ENCODE results near the gene SPIRE1. TPM values are rescaled to one million over a fixed set of nuclear protein-coding genes. Genes with fewer than 3 reads are reported as not detected.
"Not testable (repeated sequence)": the region's sequence is repeated elsewhere in the genome, so short reads cannot be mapped to it uniquely, and the experiment has no call there.

SPIRE1 gene
- total RNA-seq, 1 donor from 2014 or later, result 47.0 TPM

- DNase-seq (ENCODE audit: extremely low spot score, unreplicated experiment), result no peak
- no peak for TF ChIP-seq CTCF (IDR thresholded peaks at IDR 0.05)
- H3K4me3 Mint-ChIP-seq (ENCODE audit: unreplicated experiment), result no peak overlapping the region
- H3K36me3 Mint-ChIP-seq (ENCODE audit: unreplicated experiment), result peaks cover 3% of the 10 kb centered on the region
- peaks cover 45% of the 10 kb centered on the region for H3K4me1 Mint-ChIP-seq (ENCODE audit: unreplicated experiment)
- no peaks in the 10 kb centered on the region for H3K9me3 Mint-ChIP-seq (ENCODE audit: unreplicated experiment)
- no peak overlapping the region for H3K27ac Mint-ChIP-seq (ENCODE audit: unreplicated experiment)
- no peaks in the 10 kb centered on the region for H3K27me3 Mint-ChIP-seq (ENCODE audit: unreplicated experiment)
These were observed 10.1 kb downstream of the SPIRE1 start for GRCh38 chr18:12647773-12648172.

- no peak for TF ChIP-seq CTCF (IDR thresholded peaks at IDR 0.05)
- Mint-ChIP-seq H3K36me3 (ENCODE audit: unreplicated experiment) (peaks cover 3% of the 10 kb centered on the region), H3K4me1 (ENCODE audit: unreplicated experiment) (peaks cover 38% of the 10 kb centered on the region), H3K27me3 (ENCODE audit: unreplicated experiment) (no peaks in the 10 kb centered on the region), H3K27ac (ENCODE audit: unreplicated experiment) (peak overlapping the region; percentile 64), H3K4me3 (ENCODE audit: unreplicated experiment) (no peak overlapping the region), H3K9me3 (ENCODE audit: unreplicated experiment) (no peaks in the 10 kb centered on the region)
- no peak for DNase-seq (ENCODE audit: extremely low spot score, unreplicated experiment)
These were observed 12.1 kb downstream of the SPIRE1 start for GRCh38 chr18:12645751-12646203.

- no peak for DNase-seq (ENCODE audit: extremely low spot score, unreplicated experiment)
- Mint-ChIP-seq H3K4me3 (ENCODE audit: unreplicated experiment) (no peak overlapping the region), H3K36me3 (ENCODE audit: unreplicated experiment) (peaks cover 3% of the 10 kb centered on the region), H3K27me3 (ENCODE audit: unreplicated experiment) (no peaks in the 10 kb centered on the region), H3K4me1 (ENCODE audit: unreplicated experiment) (peaks cover 42% of the 10 kb centered on the region), H3K9me3 (ENCODE audit: unreplicated experiment) (no peaks in the 10 kb centered on the region), H3K27ac (ENCODE audit: unreplicated experiment) (peak overlapping the region; percentile 64)
- TF ChIP-seq CTCF (IDR thresholded peaks at IDR 0.05), result no peak
These were observed 12.7 kb downstream of the SPIRE1 start for GRCh38 chr18:12645254-12645653.

- H3K9me3 Mint-ChIP-seq (ENCODE audit: unreplicated experiment); H3K36me3 Mint-ChIP-seq (ENCODE audit: unreplicated experiment); DNase-seq (ENCODE audit: extremely low spot score, unreplicated experiment); H3K27me3 Mint-ChIP-seq (ENCODE audit: unreplicated experiment); H3K4me3 Mint-ChIP-seq (ENCODE audit: unreplicated experiment): not testable (repeated sequence)
- peaks cover 47% of the 10 kb centered on the region for H3K4me1 Mint-ChIP-seq (ENCODE audit: unreplicated experiment)
- peak overlapping the region; percentile 42 for H3K27ac Mint-ChIP-seq (ENCODE audit: unreplicated experiment)
These were observed 14.2 kb downstream of the SPIRE1 start for GRCh38 chr18:12643756-12644155.

- Mint-ChIP-seq H3K4me3 (ENCODE audit: unreplicated experiment) (peak overlapping the region; percentile 50), H3K27ac (ENCODE audit: unreplicated experiment) (peak overlapping the region; percentile 96), H3K4me1 (ENCODE audit: unreplicated experiment) (peaks cover 69% of the 10 kb centered on the region), H3K9me3 (ENCODE audit: unreplicated experiment) (no peaks in the 10 kb centered on the region), H3K36me3 (ENCODE audit: unreplicated experiment) (no peaks in the 10 kb centered on the region), H3K27me3 (ENCODE audit: unreplicated experiment) (no peaks in the 10 kb centered on the region)
- TF ChIP-seq CTCF (IDR thresholded peaks at IDR 0.05), result no peak
- no peak for DNase-seq (ENCODE audit: extremely low spot score, unreplicated experiment)
These were observed 17.1 kb downstream of the SPIRE1 start for GRCh38 chr18:12640881-12641200.

Data from osteocyte (in vitro differentiated cells).